AG04449 (cell line): Measurements from ENCODE around the gene PIK3R3.

Experiments used
- CTCF ChIA-PET: fragments of 350-600 bp; formaldehyde crosslinking; extraction: SDS; loops from one replicate; lab custom pipeline; 2021; ENCODE audit warnings: antibody characterized with exemption; lab: Yijun Ruan, JAX
- POLR2A ChIA-PET: fragments of 400-600, 350-600 bp; formaldehyde crosslinking; extraction: SDS; loops from one replicate; lab custom pipeline; 2020; ENCODE audit warnings: antibody characterized with exemption, inconsistent platforms; lab: Yijun Ruan, JAX
- DNase-seq: peaks from one replicate; pipeline ENCODE4 v3.0.0-alpha.2; 2010; ENCODE audit warnings: low read depth, low spot score
- H3K4me3 ChIP-seq: 2 replicates; pipeline ENCODE4 v1.5.1; 2011; ENCODE audit warnings: low read depth, mild to moderate bottlenecking, control low read depth, low read length
- CTCF ChIP-seq: IDR thresholded peaks from one replicate; pipeline ENCODE4 v1.5.1; 2011; ENCODE audit warnings: mild to moderate bottlenecking, moderate library complexity, low read length, control low read depth, inconsistent platforms; ENCODE audit not compliant: insufficient read depth; ENCODE audit errors: missing control alignments

PIK3R3 gene

GRCh38 chr1:46002551-46003150, 129.8 kb downstream of the PIK3R3 start:
- DNase-seq: no peak
- CTCF ChIA-PET: interaction anchor here (1.2 to 1.4 kb wide), 2 partner anchors 37 to 49 kb away, joined by 3 read pairs; no protein-coding TSS in a partner anchor
- POLR2A ChIA-PET: no interaction called here
- H3K4me3 ChIP-seq: no peak overlapping the region
- no peak for TF ChIP-seq CTCF

- CTCF ChIA-PET: interaction anchor here (1.1 to 1.5 kb wide), 5 partner anchors 17 to 182 kb away, joined by 3 to 5 read pairs (median 3); no protein-coding TSS in a partner anchor
Observed at GRCh38 chr1:46001081-46001785, 131.2 kb downstream of the PIK3R3 start.

GRCh38 chr1:45999507-45999906, 132.9 kb downstream of the PIK3R3 start:
- POLR2A ChIA-PET: no interaction called here
- CTCF ChIA-PET: no interaction called here
- no peak overlapping the region for H3K4me3 ChIP-seq

More at GRCh38 chr1:46001081-46001785, 131.2 kb downstream of the PIK3R3 start:
- TF ChIP-seq CTCF: no peak
- DNase-seq: no peak
- POLR2A ChIA-PET: no interaction called here
- H3K4me3 ChIP-seq: no peak overlapping the region

GRCh38 chr1:45998020-45998617, 134.3 kb downstream of the PIK3R3 start:
- no peak for TF ChIP-seq CTCF
- DNase-seq: no peak
- POLR2A ChIA-PET: no interaction called here
- CTCF ChIA-PET: no interaction called here
- no peak overlapping the region for H3K4me3 ChIP-seq

More at GRCh38 chr1:45999507-45999906, 132.9 kb downstream of the PIK3R3 start:
- no peak for TF ChIP-seq CTCF
- no peak for DNase-seq

- no peak overlapping the region for H3K4me3 ChIP-seq
- CTCF ChIA-PET: no interaction called here
- no peak for DNase-seq
- POLR2A ChIA-PET: no interaction called here
- no peak for TF ChIP-seq CTCF
Observed at GRCh38 chr1:45995298-45995697, 137.1 kb downstream of the PIK3R3 start.

GRCh38 chr1:45994423-45994822, 138.0 kb downstream of the PIK3R3 start:
- no peak overlapping the region for H3K4me3 ChIP-seq
- CTCF ChIA-PET: interaction anchor here (0.6 kb wide), 1 partner anchor 61 kb away, joined by 3 read pairs; no protein-coding TSS in a partner anchor
- POLR2A ChIA-PET: interaction anchor here (0.6 kb wide), 1 partner anchor 31 kb away, joined by 3 read pairs; no protein-coding TSS in a partner anchor
- no peak for TF ChIP-seq CTCF
- DNase-seq: no peak
